Mesodermal cell (in vitro differentiated cells): ENCODE measurements around the gene PLEKHG5.

Experiments
- H3K27ac ChIP-seq: 2 replicates; pipeline ENCODE4 v1.7.0; 2013; ENCODE audit warnings: mild to moderate bottlenecking, low read depth, low read length, moderate library complexity; ENCODE audit not compliant: severe bottlenecking
- H3K36me3 ChIP-seq: 2 replicates; pipeline ENCODE4 v1.7.1; 2013; ENCODE audit warnings: mild to moderate bottlenecking, low read length, moderate library complexity; ENCODE audit not compliant: control insufficient read depth, insufficient read depth
- H3K4me1 ChIP-seq: one replicate; pipeline ENCODE4 v1.7.1; 2013; ENCODE audit warnings: mild to moderate bottlenecking, low read length; ENCODE audit not compliant: insufficient read depth, control insufficient read depth, poor library complexity, severe bottlenecking
- H3K4me3 ChIP-seq: 2 replicates; pipeline ENCODE4 v1.7.0; 2013; ENCODE audit warnings: low read length, control low read depth, mild to moderate bottlenecking; ENCODE audit not compliant: insufficient read depth, poor library complexity, severe bottlenecking; ENCODE audit errors: extremely low read depth
- H3K9me3 ChIP-seq: 2 replicates; pipeline ENCODE4 v1.7.1; 2013; ENCODE audit warnings: mild to moderate bottlenecking, low read length, moderate library complexity; ENCODE audit not compliant: control insufficient read depth
- WGBS, 2 experiments: methylation state at CpG; one replicate each; pipeline ENCODE4 v1.1.5; 2013; ENCODE audit warnings: missing lambda C conversion rate in 2 of 2; ENCODE audit not compliant: insufficient coverage in 2 of 2; 5-methylcytosine and 5-hydroxymethylcytosine counted together

The PLEKHG5 gene

GRCh38 chr1:6468729-6469461 is 22.6 kb downstream of the PLEKHG5 start:
- no peak overlapping the region for H3K27ac ChIP-seq
- no peaks in the 10 kb centered on the region for H3K9me3 ChIP-seq
- 92 to 96% methylated on average over 5 to 7 of the region's 13 CpGs for WGBS, 2 experiments
- no peaks in the 10 kb centered on the region for H3K4me1 ChIP-seq
- peaks cover 60% of the 10 kb centered on the region for H3K36me3 ChIP-seq
- H3K4me3 ChIP-seq = no peak overlapping the region

DNA sequence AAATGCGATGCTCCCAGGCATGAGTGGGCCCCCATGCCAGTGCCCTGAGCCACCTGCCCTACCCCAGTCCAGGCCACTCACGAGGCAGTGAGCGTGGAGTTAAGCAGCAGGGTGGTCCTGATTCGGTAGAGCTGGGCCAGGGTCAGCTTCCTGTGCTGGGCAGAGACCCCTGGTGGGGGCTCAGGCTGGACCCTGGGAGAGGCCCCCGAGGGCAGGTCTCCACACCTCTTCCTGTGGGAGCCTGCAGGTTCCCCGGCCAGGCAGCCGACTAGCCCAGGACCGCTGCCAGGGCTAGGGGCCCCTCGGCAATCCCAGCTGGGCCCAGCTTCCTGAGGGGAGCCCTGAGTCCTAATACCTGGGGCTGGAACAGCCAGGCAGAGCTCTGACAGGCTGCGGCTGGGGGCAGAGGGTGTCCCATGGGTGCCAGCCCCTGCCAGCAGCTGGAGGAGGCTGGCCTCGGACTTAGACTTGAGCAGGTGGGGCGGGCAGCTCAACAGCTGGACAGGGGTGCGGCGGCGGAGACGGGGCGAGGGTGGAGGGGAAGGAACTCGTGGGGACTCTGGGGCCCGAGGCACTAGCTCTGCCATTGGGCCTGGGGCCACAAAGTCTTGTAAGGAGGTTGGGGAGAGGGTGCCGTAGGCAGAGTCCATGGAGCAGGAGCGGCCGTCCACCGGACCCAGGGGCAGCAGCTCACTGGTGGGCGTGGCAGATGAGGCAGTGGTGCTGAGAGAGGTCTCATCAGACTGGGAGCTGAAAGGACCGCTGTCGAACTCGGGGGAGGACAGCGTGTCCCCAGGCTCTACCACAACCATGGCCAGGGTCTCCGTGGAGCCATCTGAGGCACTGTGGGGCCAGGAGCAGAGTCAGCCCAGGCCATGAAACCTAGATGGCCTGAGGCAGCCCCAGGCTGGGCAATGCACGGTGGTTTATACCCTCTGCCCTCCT is 23.5 kb downstream of the PLEKHG5 start:
- 94 to 96% methylated on average over 27 to 29 of the region's 30 CpGs for WGBS, 2 experiments
- Histone ChIP-seq H3K36me3 (peaks cover 54% of the 10 kb centered on the region), H3K4me3 (no peak overlapping the region), H3K9me3 (no peaks in the 10 kb centered on the region), H3K4me1 (no peaks in the 10 kb centered on the region), H3K27ac (no peak overlapping the region)

- H3K4me1 ChIP-seq = no peaks in the 10 kb centered on the region
- no peak overlapping the region for H3K4me3 ChIP-seq
- H3K36me3 ChIP-seq = peaks cover 56% of the 10 kb centered on the region
- H3K27ac ChIP-seq = no peak overlapping the region
- 96 to 98% methylated on average over 10 to 12 of the region's 12 CpGs for WGBS, 2 experiments
- no peaks in the 10 kb centered on the region for H3K9me3 ChIP-seq
Measured at GRCh38 chr1:6467224-6467623, 24.2 kb downstream of the PLEKHG5 start.

GRCh38 chr1:6466751-6467150 is 24.7 kb downstream of the PLEKHG5 start:
- 93 to 100% methylated on average over 4 to 5 of the region's 5 CpGs for WGBS, 2 experiments
- H3K36me3 ChIP-seq = peaks cover 54% of the 10 kb centered on the region
- no peak overlapping the region for H3K27ac ChIP-seq
- H3K4me1 ChIP-seq = no peaks in the 10 kb centered on the region
- H3K9me3 ChIP-seq = no peaks in the 10 kb centered on the region
- H3K4me3 ChIP-seq = no peak overlapping the region

DNA sequence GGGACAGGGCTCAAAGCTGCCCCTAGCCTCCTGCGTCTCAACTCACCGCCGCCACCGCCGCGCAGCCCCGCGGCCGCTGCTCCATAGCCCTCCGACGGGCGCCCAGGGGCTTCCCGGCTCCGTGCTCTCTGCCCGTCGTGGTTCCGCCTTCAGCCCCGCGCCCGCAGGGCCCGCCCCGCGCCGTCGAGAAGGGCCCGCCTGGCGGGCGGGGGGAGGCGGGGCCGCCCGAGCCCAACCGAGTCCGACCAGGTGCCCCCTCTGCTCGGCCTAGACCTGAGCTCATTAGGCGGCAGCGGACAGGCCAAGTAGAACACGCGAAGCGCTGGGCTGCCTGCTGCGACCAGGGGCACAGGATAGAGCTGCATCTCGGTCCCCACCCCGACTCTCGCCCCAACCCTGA is 25.4 kb downstream of the PLEKHG5 start, which contains the start of gene TNFRSF25:
Gene TNFRSF25, minus strand, starts transcription at position 151 of the 400 bp plus-strand sequence. Its CDS starts 66 bp downstream, at position 85.
- Histone ChIP-seq H3K9me3 (no peaks in the 10 kb centered on the region), H3K4me3 (no peak within 1 kb of the TSS), H3K4me1 (no peaks in the 10 kb centered on the region), H3K27ac (no peak within 1 kb of the TSS), H3K36me3 (peaks cover 48% of the 10 kb centered on the region)
- WGBS, 2 experiments = 69 to 76% methylated on average over 16 to 42 of the region's 43 CpGs

GRCh38 chr1:6465461-6466005 is 25.9 kb downstream of the PLEKHG5 start:
- Histone ChIP-seq H3K36me3 (peaks cover 46% of the 10 kb centered on the region), H3K4me1 (peaks cover 2% of the 10 kb centered on the region), H3K4me3 (no peak overlapping the region), H3K9me3 (no peaks in the 10 kb centered on the region), H3K27ac (no peak overlapping the region)
- 88% methylated on average over 9 to 15 of the region's 21 CpGs for WGBS, 2 experiments

- WGBS, 2 experiments = 94 to 96% methylated on average over 3 to 4 of the region's 5 CpGs
- H3K9me3 ChIP-seq = no peaks in the 10 kb centered on the region
- peaks cover 5% of the 10 kb centered on the region for H3K4me1 ChIP-seq
- H3K36me3 ChIP-seq = peaks cover 39% of the 10 kb centered on the region
- no peak overlapping the region for H3K27ac ChIP-seq
- no peak overlapping the region for H3K4me3 ChIP-seq
Measured at GRCh38 chr1:6464915-6465314, 26.6 kb downstream of the PLEKHG5 start.

DNA sequence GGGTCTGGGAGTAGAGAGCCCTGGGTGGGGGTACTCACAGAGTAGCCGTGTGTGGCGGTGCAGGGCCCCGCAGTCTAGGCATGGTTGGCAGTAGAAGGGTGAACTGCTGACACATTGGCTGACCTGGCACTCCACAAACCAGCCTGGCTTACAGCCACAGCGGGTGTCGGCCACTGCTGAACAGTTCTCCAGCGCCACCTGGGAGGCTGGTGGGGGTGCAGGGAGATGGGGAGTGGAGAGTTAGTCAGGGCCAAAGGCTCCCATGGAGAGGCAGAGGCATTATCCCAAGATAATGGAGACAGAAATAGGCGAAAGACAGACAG is 27.0 kb downstream of the PLEKHG5 start:
- WGBS, 2 experiments = 91 to 95% methylated on average over 7 of the region's 7 CpGs

DNA sequence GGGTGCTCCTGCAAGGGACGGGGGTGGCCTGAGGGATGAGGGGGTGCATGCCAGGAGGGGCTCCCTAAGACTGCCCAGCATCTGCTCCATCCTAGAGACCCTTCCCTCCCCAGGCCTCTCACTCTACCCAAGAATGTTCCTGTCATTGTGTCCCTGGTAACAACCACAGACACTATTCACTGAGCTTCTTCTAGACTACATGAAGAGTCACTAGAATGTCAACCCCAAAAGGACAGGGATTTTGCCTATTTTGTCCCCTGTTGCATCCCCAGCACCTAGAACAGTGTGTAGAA is 28.4 kb downstream of the PLEKHG5 start:
- H3K36me3 ChIP-seq = peaks cover 21% of the 10 kb centered on the region
- peaks cover 5% of the 10 kb centered on the region for H3K4me1 ChIP-seq
- WGBS, 2 experiments = no CpG with 5 or more reads among the region's 1 CpG
- H3K27ac ChIP-seq = no peak overlapping the region
- H3K4me3 ChIP-seq = no peak overlapping the region
- H3K9me3 ChIP-seq = no peaks in the 10 kb centered on the region

More for the DNA sequence above, 27.0 kb downstream of the PLEKHG5 start:
- peaks cover 35% of the 10 kb centered on the region for H3K36me3 ChIP-seq
- no peak overlapping the region for H3K27ac ChIP-seq
- peaks cover 5% of the 10 kb centered on the region for H3K4me1 ChIP-seq
- no peak overlapping the region for H3K4me3 ChIP-seq
- H3K9me3 ChIP-seq = no peaks in the 10 kb centered on the region

DNA sequence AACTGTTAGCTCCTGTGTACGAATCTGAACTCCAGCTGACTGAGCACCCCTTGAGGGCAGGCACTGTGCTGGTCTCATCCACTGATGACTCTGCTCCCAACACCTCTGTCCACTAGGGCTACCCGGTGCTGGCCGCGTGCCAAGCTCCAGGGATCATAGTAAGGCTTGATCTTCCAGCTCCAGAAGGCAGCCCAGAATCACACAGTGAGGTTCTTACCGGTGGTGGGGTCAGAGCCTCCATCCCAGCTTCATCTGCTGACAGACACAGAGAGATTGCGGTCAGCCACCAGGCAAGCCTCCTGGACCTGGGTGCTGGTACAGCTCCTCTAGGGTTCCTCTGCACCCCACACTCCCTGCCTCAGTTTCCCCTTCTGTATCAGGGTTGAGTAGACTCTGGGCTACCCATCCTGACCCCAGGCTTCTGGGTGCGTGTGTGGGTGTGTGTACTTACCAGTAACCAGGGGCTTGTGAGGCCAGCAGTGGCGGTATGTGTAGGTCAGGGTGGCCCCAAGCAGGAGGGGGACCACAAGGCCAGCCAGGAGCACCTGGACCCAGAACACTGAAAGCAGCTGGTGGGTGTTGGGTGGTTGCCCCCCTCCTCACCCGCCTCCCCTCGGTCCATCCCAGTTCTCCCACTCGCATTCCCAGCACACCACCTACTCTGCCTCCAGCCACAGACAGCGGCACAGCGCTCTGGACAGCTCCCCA is 28.9 kb downstream of the PLEKHG5 start:
- Histone ChIP-seq H3K4me1 (peaks cover 5% of the 10 kb centered on the region), H3K36me3 (peaks cover 17% of the 10 kb centered on the region), H3K27ac (no peak overlapping the region), H3K9me3 (no peaks in the 10 kb centered on the region), H3K4me3 (no peak overlapping the region)
- 94 to 98% methylated on average over 6 to 8 of the region's 13 CpGs for WGBS, 2 experiments
